ENCODE data around the gene NOCT. TPM values are rescaled to one million over a fixed set of nuclear protein-coding genes. Genes with fewer than 3 reads are reported as not detected.
"Not testable (repeated sequence)": the region's sequence is repeated elsewhere in the genome, so short reads cannot be mapped to it uniquely, and the experiment has no call there.

The NOCT gene
- total RNA-seq, 4 donors from 2014 or later: 2.9 to 19.1 (median 9.9) TPM

DNA sequence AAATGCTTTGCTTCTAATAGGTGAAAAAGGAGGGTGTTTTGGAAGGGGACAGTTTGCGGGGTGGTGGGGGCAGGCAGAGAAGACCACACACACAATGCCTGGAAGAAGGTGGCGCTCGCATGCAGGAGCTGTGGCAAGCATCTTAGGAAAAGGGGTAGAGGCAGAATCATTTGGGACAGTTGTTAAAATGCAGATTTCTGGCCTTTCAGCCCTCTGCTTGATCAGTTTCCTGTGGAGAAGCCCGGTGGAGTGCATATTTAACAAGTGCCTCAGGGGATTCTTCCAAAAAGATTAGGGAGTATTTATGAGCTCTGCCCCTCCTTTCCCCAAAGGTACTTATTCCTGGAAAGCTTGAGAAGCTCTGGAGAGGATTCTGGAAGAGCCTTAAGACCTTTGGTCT, 4.8 kb downstream of the NOCT start:
- WGBS: 80% methylated on average over 4 of the region's 4 CpGs
- Histone ChIP-seq H3K27me3 (no peaks in the 10 kb centered on the region), H3K4me1 (peaks cover 14% of the 10 kb centered on the region), H3K36me3 (no peaks in the 10 kb centered on the region), H3K4me3 (no peak overlapping the region), H3K27ac (no peak overlapping the region), H3K9me3 (no peaks in the 10 kb centered on the region)
- no peak for TF ChIP-seq EP300 (IDR thresholded peaks at IDR 0.05)
- TF ChIP-seq POLR2AphosphoS5 (IDR thresholded peaks at IDR 0.05): no peak
- TF ChIP-seq, protein P1, sequence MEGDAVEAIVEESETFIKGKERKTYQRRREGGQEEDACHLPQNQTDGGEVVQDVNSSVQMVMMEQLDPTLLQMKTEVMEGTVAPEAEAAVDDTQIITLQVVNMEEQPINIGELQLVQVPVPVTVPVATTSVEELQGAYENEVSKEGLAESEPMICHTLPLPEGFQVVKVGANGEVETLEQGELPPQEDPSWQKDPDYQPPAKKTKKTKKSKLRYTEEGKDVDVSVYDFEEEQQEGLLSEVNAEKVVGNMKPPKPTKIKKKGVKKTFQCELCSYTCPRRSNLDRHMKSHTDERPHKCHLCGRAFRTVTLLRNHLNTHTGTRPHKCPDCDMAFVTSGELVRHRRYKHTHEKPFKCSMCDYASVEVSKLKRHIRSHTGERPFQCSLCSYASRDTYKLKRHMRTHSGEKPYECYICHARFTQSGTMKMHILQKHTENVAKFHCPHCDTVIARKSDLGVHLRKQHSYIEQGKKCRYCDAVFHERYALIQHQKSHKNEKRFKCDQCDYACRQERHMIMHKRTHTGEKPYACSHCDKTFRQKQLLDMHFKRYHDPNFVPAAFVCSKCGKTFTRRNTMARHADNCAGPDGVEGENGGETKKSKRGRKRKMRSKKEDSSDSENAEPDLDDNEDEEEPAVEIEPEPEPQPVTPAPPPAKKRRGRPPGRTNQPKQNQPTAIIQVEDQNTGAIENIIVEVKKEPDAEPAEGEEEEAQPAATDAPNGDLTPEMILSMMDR (IDR thresholded peaks at IDR 0.05): no peak
- no peak for TF ChIP-seq POLR2A (IDR thresholded peaks at IDR 0.05)
- no peak for DNase-seq (ENCODE audit: low spot score in 2 of 2)

DNA sequence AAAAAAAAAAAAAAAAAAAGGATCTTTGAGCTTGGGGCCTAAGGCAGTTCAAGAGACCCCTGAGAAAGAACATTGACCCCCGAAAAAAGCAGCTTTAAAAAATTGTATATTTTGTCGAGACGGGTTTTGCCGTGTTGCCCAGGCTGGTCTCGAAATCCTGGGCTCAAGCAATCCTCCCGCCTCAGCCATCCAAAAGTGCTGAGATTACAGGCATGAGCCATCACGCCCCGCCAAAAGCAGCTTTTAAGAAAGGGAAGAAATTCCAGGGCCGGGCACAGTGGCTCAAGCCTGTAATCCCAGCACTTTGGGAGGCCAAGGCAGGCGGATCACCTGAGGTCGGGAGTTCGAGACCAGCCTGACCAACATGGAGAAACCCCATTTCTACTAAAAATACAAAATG, 5.5 kb downstream of the NOCT start:
- WGBS: 95% methylated on average over 12 of the region's 12 CpGs
- not testable (repeated sequence) for H3K27me3 ChIP-seq; H3K27ac ChIP-seq; H3K9me3 ChIP-seq; H3K4me3 ChIP-seq; H3K36me3 ChIP-seq; DNase-seq (ENCODE audit: low spot score in 2 of 2)
- H3K4me1 ChIP-seq: peaks cover 14% of the 10 kb centered on the region

DNA sequence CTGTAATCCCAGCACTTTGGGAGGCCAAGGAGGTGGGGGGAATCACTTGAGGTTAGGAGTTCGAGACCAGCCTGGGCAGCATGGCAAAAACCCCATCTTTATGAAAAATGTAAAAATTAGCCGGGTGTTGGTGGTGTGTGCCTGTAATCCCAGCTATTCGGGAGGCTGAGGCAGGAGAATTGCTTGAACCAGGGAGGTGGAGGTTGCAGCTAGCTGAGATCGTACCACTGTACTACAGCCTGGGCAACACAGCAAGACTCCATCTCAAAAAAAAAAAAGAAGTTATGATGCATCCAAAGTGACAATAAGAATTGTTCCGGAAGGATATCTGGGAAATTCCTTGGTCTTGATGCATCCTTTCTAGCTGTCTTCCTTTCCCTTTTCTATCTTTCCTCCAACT, 7.3 kb downstream of the NOCT start:
- H3K4me1 ChIP-seq: peaks cover 7% of the 10 kb centered on the region
- no peak overlapping the region for H3K27ac ChIP-seq
- WGBS: 94% methylated on average over 5 of the region's 5 CpGs
- H3K27me3 ChIP-seq: no peaks in the 10 kb centered on the region
- DNase-seq (ENCODE audit: low spot score in 2 of 2): no peak
- no peaks in the 10 kb centered on the region for H3K9me3 ChIP-seq
- H3K4me3 ChIP-seq: no peak overlapping the region
- H3K36me3 ChIP-seq: no peaks in the 10 kb centered on the region
- TF ChIP-seq EP300 (IDR thresholded peaks at IDR 0.05): no peak
- no peak for TF ChIP-seq POLR2A (IDR thresholded peaks at IDR 0.05)
- TF ChIP-seq, protein P1 (IDR thresholded peaks at IDR 0.05): no peak
- no peak for TF ChIP-seq POLR2AphosphoS5 (IDR thresholded peaks at IDR 0.05)

DNA sequence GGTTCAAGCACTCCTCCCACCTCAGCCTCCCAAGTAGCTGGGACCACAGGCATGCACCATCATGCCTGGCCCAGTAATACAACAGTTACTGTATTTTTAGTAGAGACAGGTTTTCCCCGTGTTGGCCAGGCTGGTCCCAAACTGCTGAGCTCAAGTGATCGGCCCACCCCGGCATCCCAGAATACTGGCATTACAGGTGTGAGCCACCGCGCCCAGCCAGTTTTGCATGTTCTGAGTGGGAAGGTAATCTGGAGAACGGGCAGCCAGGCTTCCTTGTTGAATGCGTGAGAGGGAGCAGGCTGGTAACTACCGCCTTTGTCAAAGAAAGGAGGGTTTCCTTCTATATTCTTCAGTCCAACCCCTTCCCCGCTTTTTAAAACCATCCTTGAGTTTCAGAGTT, 9.1 kb downstream of the NOCT start:
- Histone ChIP-seq H3K27ac (no peak overlapping the region), H3K4me3 (no peak overlapping the region), H3K36me3 (no peaks in the 10 kb centered on the region), H3K9me3 (no peaks in the 10 kb centered on the region), H3K4me1 (peaks cover 3% of the 10 kb centered on the region), H3K27me3 (no peaks in the 10 kb centered on the region)
- WGBS: 85% methylated on average over 9 of the region's 9 CpGs
- no peak for DNase-seq (ENCODE audit: low spot score in 2 of 2)
- TF ChIP-seq, protein P1 (IDR thresholded peaks at IDR 0.05): no peak
- no peak for TF ChIP-seq POLR2A (IDR thresholded peaks at IDR 0.05)

DNA sequence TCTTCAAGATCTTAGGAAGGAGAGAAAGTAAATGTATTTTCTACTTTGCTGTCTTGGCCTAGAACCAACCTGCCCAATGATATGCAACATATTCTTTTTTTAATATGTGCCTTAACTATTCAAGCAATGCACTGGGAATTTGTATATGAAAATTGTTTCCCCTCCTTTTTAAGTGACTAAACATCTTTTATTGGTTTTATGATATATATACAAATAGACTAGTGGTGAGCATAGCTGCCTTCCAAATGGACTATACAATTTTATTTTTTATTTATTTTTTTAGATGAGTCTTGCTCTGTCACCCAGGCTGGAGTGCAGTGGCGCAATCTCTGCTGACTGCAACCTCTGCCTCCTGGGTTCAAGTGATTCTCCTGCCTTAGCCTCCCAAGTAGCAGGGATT, 10.3 kb downstream of the NOCT start:
- Histone ChIP-seq H3K27me3 (no peaks in the 10 kb centered on the region), H3K4me1 (peaks cover 4% of the 10 kb centered on the region), H3K4me3 (no peak overlapping the region), H3K9me3 (no peaks in the 10 kb centered on the region), H3K36me3 (no peaks in the 10 kb centered on the region), H3K27ac (no peak overlapping the region)
- no peak for DNase-seq (ENCODE audit: low spot score in 2 of 2)
- TF ChIP-seq, protein P1 (IDR thresholded peaks at IDR 0.05): no peak
- no peak for TF ChIP-seq POLR2A (IDR thresholded peaks at IDR 0.05)
- TF ChIP-seq EP300 (IDR thresholded peaks at IDR 0.05): no peak
- TF ChIP-seq POLR2AphosphoS5 (IDR thresholded peaks at IDR 0.05): no peak
- 100% methylated on average over 1 of the region's 1 CpG for WGBS

DNA sequence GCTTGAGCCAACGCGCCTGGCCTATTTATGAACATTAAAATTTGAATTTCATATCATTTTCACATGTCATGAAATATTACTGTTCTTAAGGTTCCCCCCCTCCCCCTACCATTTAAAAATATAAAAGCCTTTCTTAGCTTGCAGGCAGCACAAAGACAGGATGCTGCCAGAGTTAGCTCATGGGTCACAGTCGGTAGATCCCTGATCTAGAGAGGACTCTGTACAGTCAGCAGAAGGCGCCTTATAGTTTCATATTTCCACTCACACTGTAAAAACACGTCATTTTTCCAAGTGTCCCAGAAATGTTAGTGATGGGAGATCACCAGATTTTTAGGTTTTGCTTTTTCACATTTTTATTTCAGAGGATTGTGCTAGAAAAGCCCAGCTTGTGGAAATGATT, 12.2 kb downstream of the NOCT start:
- Histone ChIP-seq H3K27me3 (no peaks in the 10 kb centered on the region), H3K27ac (no peak overlapping the region), H3K9me3 (no peaks in the 10 kb centered on the region), H3K4me3 (no peak overlapping the region), H3K4me1 (peaks cover 7% of the 10 kb centered on the region), H3K36me3 (no peaks in the 10 kb centered on the region)
- WGBS: 74% methylated on average over 5 of the region's 5 CpGs
- TF ChIP-seq EP300 (IDR thresholded peaks at IDR 0.05) (no peak), POLR2AphosphoS5 (IDR thresholded peaks at IDR 0.05) (no peak)
- TF ChIP-seq, protein P1 (IDR thresholded peaks at IDR 0.05): no peak
- DNase-seq (ENCODE audit: low spot score in 2 of 2): no peak

All from suprapubic skin (tissue), 4 donors.